Dedifferentiated amniotic fluid mesenchymal stem cell (primary cell): ENCODE data around the gene MYCBP.
"Not testable (repeated sequence)": the region's sequence is repeated elsewhere in the genome, so short reads cannot be mapped to it uniquely, and the experiment has no call there.

Experiments
- DNase-seq: peaks from one replicate; pipeline ENCODE4 v3.0.0-alpha.2; 2016; ENCODE audit errors: extremely low spot score

MYCBP gene

DNA sequence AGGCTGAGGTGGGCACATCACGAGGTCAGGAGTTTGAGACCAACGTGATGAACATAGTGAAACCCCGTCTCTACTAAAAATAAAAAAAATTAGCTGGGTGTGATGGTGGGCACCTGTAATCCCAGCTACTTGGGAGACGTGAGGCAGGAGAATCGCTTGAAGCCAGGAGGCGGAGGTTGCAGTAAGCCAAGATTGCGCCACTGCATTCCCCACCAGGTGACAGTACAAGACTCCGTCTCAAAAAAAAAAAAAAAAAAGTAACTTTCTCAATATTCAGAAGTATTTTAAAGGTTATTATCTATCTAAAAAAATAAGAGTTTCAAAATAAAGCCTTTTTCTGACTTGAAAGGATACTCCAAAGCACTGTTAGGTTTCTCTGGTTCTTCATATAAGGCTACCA is 5.9 kb downstream of the MYCBP start:
- DNase-seq: no peak

DNA sequence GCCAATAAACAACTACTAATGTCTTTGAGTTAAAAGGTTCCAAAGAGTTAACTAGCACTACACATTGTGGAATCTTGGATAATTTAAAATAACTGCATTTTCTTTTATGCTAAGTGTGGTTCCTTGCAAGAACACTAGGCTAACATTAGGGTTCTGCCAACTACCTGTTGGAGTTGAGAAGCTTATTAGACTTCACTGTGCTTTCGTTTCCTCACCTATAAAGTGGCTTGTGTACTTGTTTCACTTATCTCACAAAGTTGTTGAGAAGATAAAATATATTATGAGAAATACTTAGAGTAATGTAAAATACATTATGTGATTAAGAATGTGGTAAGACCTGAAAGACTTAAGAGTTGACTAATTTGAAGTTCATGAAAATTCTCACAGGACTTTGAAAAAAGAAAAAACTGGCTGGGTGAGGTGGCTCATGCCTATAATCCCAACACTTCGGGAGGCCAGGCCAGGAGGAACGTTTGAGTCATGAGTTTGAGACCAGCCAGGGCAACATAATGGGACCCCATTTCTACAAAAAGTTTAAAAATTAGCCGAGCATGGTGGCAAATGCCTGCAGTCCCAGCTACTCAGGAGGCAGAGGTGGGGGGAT is 7.9 kb downstream of the MYCBP start:
- no peak for DNase-seq

DNA sequence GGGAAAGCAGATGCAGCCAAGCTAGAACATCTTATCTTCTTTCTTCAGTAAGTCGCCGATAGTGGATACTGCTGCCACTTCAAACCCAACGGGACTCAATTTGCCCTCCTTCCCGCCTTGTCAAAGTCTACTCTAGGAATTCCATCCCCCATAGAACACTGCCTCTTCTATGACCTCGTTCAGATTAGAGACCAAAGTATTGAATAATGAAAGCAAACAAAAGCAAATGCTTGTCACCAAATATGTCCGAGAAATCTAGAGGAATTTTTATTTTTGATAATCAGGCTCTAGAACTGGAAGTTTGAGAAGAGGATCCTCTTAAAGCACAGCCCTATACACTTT is 12.7 kb downstream of the MYCBP start:
- no peak for DNase-seq

DNA sequence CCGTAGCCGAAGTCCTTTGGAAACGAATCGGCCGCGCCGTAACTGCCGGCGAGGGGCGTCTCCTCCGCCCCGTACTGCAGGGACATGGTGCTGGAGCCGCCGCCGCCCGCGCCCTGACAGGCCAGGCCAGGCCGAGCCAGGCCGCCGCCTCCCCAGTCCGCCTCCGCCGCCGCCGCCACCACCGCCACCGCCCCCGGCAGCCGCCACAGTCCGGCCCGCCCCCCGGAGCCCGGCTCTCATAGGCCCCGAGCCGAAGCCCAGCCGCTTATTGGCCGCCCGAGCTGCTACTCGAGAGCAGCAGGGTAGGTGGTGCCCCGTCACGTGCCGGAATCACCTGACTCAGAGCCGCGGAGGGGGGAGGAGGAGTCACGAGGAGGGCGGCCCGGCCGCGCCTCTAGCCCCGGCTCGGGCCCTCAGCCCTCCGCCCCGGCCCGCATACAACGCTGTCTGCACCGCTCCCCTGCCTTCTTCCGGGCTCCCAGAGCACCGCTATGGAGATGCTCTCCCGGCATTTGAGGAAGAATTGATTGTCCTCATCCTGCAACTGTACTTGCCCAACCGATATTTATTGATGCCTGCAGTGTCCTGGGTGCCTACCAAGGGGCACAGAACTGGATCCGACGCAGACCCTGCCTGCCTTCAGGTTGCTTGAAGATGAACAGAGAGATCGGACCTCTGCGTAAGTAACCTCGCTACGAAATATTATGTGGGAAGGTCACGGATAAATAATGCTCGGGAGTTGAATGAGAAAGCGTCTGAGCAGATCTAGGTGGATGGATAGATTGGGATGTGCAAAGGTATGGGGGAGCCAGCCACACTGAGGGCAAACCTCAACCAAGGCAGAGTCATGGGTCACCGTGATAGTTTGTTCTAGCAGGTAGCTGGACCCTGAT is 13.3 kb downstream of the MYCBP start, which contains the start of gene RRAGC:
TSS of gene RRAGC (minus strand) at position 212 of the 893 bp plus-strand sequence. CDS start at position 86, 126 bp downstream.
- DNase-seq: peak; percentile 98

DNA sequence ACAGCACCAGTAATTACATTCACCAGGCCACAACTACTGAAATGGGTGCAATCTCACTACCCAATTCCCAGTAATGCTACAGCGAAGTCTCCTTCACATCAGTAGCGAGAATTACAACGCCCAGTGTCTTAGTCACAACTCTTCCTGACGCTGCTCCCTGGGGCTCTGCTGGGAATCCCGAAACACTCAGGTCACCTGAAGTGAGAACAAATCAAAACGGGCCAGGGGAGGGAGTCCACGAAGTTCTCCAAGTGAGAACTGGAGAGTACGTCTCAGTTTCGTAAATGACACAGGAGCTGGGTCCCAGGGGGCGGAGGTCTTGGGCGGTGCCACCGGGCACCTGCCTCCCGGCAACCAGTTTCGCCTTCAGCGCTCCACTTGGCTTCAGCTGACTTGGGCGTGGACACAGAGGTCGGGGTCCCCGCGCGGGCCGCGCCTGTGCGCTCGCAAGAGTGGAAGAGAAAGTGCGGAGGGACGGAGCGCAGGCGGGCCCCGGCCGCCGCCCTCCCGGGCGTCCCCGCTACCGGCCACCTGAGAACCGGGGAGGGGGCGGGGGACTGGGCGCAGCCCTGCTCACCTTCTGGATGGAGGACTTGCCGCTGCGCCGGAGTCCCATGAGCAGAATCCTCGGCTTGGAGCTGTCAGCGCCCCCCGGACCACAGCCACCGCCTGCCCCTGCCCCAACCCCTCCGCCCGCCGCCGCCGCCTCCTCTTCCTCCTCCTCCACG is 14.2 kb downstream of the MYCBP start:
- peak; percentile 45 for DNase-seq

DNA sequence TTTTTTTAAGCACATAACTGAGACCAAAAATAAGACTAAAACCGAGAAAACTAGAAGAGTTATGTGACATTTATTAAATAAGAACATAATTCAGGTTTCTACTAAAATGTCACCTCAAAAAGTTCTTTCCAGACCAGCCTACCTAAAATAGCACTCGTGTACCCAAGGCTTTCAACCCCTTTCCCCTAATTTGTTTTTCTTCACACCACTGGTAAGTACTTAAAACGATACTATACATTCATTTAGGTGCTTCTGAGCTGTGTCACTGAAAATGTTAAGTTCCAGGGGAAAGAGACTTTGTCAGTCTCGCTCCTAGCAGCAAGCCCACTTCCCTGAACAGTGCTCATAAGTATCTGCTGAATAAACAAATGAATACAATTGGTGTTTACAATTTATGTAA is 20.4 kb downstream of the MYCBP start:
- DNase-seq: no peak

DNA sequence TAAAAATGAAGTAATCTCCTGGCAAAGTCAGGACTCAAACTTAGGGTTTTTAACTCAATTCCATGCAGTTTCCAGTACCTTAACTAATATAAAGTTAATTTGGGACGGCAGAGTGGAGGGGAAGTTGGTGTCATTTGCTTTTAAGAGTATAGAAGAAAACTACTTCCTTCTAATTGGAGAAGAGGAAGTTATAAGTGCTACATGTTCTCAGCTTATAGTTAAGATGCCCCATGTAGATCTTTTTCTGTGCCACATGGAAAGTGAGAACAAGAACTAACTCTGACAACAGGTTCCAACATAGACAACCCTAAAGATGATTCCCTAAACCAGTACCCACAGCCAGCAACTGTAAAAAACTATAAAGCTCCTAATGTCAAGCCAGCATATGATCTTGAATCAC is 25.1 kb downstream of the MYCBP start:
- no peak for DNase-seq

DNA sequence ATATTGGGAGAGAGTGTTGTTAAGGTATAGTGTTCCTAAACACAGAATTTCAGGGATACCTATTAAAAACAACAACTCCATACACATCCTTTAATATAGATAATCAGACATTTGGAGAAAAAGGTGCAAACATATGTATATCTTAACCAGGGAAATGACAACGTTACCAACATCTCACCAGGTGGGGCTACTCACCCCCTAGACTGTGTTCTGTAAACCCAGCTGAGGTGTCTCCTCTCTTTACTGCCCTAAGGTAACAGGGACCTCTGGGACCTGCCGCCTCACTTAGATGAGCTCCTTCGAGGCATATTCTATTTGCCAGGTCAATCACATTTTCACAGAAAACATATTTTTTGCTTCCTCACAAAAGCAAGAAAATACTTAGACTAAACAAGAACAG is 26.9 kb downstream of the MYCBP start:
- no peak for DNase-seq

DNA sequence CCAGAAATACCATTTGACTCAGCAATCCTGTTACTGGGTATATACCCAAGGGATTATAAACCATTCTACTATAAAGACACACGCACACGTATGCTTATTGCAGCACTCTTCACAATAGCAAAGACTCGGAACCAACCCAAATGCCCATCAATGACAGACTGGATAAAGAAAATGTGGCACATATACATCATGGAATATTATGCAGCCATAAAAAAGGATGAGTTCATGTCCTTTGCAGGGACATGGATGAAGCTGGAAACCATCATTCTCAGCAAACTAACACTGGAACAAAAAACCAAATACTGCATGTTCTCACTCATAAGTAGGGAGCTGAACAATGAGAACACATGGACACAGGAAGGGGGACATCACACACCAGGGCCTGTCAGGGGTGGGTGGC is 28.1 kb downstream of the MYCBP start:
- not testable (repeated sequence) for DNase-seq

DNA sequence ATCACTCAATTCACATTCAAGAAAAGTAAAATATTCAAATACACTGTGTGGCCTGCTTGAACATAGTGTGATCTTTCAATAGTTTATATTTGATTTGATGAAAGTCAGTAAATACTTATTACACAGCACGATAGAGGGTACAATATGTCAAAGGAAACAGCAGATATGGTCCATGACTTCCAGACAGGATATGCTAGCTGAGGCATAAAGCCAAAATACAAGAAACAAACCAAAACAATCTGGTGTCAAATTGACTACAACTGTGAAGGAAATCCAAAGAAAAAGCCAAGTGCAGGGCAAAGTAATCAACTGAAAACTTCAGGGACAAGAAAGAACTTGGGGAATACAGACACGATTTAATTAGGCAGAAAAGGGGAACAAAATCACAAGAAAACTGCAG is 32.9 kb downstream of the MYCBP start:
- DNase-seq: no peak

DNA sequence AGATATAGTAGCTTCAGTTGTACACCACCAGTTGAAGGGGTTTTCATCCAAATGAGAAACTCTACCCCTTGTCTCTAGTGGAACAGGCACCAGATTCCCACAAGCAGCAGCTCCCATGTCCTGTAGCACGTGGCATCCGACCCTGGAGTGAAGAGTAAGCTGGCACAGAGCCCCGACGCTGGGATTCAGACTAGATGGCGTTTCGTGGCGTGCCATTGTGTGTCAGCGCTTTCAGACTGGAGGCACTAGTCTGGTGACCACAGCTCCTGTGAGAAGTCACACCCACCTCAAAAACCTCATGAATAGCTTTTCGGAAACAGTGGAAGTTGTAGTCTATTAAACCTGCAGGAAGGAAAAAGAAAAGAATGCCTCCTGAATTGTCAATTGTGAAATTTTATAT is 33.8 kb downstream of the MYCBP start:
- DNase-seq: no peak

DNA sequence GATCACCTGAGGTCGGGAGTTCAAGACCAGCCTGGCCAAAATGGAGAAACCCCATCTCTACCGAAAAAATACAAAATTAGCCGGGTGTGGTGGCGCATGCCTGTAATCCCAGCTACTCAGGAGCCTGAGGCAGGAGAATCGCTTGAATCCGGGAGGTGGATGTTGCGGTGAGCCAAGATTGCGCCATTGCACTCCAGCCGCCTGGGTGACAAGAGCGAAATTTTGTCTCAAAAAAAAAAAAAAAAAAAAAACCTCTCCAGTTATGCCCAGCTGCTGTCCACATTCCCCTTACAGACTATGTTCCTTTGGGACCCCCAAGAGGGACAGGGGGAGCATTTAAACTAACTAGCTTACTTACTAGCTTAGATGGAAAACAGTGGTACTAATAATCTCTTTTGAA is 36.8 kb downstream of the MYCBP start:
- DNase-seq: not testable (repeated sequence)

DNA sequence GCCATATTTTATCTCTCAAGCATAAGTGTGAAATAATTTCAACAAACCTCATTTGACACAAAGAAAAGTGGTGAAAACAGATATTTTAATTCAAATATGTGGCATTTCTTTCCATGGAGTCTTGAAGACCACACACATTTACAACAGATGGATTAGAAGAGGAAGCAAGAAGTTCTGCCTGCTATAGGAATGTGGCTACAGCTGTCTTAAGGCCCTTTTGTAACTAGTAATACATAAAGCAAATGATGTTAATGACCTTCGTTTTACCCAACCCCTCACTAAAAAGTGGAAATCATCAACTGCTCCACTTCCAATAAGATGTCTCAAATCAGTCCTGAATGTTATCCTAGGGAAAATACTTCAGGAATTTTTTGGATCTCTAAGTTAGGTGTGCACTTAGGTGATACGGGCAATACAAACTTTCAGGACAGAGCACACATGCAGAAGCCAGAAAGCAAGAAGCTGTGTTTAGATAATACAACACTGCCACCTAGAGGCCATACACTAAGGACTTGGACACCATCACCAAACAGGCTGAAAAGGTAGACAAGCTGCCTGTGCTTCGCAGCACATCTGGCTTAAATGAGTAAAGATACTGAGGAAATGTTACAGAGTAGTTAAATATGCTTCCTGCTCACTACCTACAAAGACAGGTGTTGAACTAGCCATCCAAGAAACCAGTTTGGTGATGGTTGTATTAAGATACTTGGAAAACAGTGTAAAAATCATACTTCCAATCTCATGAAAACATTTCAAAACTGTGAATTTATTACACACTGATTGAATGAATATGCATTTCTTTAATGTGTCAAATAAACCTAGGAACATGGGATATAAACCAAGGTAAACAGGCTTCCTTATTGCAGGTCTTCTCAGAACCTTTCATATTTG is 38.0 kb downstream of the MYCBP start:
- DNase-seq: peak; percentile 84

DNA sequence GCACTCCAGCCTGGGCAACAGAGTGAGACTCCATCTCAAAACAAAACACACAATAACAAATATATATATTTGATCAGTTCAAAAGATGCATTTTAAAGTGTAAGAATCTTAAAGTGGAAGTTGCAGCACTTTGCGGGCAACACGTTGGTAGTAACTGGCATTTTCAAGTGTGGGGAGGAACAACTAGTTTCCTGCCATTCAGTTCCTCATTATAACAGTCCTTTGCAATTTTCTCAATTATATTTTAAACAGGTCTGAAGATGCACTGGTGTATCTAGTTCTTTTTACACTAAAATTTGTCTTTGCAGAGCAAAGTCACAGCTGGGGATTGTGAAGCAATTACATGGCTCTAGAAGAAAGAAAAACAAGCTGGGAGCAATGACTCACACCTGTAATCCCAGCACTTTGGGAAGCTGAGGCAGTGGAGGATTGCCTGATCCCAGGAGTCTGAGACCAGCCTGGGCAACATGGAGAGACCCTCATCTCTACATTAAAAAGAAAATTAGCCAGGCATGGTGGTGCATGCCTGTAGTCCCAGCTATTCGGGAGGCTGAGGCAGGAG is 38.8 kb downstream of the MYCBP start:
- DNase-seq: no peak

DNA sequence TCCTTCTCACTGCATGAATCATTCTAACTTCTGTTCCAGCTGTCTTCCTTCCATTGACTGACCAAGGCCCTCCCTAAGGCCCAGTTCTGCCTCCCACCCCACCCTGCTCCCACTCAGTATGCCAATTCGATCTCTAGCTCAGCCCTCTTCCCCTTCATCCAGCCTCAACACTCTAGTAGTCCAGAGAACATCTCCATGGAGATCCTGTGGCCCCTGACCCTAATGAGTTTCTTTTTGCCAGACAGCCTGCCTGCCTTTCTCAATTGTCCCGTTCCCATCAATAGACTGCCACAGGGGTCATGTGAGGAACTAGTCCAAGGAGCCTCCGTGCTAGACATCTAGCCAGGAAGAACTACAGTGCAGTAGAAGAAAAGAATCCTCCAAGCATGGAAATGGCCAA is 40.0 kb downstream of the MYCBP start:
- DNase-seq: no peak

DNA sequence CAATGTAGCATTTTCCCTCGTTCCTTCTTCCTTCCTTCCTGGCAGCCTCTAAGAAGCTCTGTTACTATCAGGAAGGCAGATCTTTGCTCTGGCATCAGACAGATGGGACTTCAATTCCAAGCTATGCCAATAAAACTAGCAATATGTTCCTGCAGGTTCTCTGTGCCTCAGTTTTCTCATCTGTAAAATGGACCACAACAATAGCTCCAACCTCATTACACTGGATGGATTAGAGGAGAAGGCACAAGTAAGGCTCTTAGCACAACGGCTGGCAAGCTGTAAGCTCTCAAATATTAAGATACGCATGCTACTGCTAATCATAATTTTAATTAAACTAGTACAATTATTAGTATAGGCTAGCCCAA is 40.8 kb downstream of the MYCBP start:
- DNase-seq: no peak

DNA sequence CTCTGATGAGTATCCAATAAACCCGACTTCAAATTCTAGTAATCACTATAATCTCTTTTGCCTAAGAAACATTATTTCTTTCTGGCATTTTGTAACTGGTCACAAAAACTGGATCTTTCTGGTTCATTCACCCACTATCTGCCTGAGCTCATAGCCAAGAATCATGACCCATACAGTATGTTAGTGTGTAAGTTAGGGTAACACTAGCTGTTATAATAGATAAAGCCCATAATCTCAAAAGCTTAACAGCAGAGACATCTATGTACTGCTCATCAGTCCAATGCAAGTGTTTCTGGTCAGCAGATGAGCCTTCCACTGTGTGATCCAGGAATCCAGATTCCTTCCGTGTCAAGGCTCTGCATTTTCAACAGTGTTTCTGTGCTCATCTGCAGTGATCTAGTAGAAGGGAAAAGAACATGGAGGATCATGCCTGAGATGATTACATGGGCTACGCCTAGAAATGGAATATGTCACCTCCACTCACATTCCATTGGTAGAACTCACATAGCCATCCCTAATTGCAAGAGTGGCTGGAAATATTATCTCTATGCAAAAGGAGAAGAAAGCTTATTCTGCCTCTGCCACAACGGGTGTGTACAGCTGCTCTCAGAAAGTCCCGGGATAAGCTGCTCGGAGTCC is 41.3 kb downstream of the MYCBP start:
- no peak for DNase-seq

DNA sequence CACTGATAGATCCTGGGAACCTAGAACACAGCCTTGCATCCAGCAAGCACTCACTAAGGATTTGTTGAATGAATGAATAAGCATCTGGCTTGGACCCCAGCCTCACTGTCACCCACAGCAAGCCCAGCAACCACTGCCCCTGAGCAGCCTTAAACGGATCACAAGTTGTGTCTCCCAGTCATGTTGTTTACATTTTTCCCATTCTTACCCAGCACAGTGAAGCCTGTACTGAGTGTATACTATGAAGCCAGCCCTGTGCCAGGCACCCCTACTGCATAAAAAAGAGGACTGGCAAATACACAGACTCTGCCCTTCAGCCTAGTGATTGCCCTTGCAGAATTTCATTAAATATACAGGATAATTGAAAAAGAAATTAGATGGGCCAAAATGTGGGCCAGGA is 43.8 kb downstream of the MYCBP start:
- DNase-seq: no peak

DNA sequence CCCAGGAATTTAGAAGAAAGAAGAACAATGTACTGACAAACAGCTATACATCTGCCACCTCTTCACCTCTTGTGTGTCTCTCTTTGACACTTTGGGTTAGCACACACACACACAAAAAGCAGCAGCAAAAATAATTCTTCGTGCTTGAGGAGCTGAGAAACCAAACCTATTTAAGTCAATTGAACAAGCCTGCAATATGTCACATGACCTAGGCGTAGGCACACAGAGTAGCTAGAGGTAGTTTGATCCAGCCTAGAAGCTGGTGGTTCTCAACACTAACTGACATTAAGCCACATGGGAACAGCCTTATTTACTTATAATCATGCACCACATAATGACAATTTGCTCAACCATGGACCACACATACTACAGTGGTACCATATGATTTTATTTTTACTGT is 45.8 kb downstream of the MYCBP start:
- DNase-seq: no peak

DNA sequence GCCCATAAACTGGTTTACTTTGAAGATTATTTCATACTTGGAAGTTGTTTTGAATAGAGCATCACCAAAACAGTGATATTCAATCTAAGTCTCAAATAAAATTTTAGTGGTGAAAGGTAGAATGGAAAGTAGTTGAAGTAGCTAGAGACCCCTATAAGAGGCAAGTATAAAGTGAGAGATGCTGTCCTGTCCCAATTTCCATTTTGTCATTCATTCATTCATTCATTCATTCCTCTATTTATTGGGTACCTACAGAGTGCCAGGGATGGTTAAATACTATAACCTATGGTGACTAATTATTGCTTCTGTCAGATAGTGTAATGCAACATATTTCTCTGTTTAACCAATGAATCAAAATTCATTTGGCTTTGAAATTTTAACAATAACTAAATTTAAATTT is 46.3 kb downstream of the MYCBP start:
- DNase-seq: no peak

DNA sequence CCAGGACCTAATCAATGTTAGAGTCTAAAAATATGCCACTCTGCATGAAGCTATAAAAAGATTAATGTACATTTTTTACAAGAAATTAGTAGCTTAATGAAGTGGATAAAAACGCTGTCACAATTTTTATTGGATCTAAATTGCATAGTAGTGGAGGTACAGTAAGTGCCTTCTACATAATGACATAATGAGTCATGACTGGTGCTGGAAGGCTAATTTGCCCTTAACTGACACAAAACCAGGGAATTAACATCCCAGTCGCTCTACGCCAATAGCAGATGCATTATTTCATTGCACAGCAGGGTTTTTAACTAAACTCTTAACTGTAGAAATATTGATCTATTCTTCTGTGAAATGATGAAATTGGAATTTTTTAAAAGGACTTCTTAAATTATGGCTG is 46.9 kb downstream of the MYCBP start:
- DNase-seq: no peak
